PC-3 (cell line): ENCODE measurements around the gene TM4SF4. TPM values are rescaled to one million over a fixed set of nuclear protein-coding genes. Genes with fewer than 3 reads are reported as not detected.
A peak's percentile ranks its signal among the peaks of the same experiment; 100 is the strongest.

Experiments
- ATAC-seq: fragments of 200-7000 bp; cut with Tn5 transposase; 2 replicates; pipeline ENCODE4 v1.9.1; 2020; ENCODE audit warnings: mild to moderate bottlenecking, moderate library complexity
- BruUV-seq: library from RNA; stranded (reverse); fragments of 400-500 nt; replicated peaks from 2 replicates; lab custom pipeline; 2021; lab: Mats Ljungman, UMichigan
- CTCF ChIA-PET: fragments of 300-600 bp; sonication (Branson Sonifier 250); formaldehyde crosslinking; loops from one replicate; lab custom pipeline; 2022; ENCODE audit warnings: antibody characterized with exemption; lab: Charles Lee
- POLR2A ChIA-PET: fragments of 300-600 bp; sonication (Branson Sonifier 250); formaldehyde crosslinking; loops from one replicate; lab custom pipeline; 2022; ENCODE audit warnings: antibody characterized with exemption; ENCODE audit not compliant: unreplicated experiment; lab: Charles Lee
- DNase-seq: peaks from one replicate; pipeline ENCODE4 v3.0.0-alpha.2; 2015
- H2AFZ ChIP-seq: fragments of 300-600 bp; sonication (generic); 2 replicates; pipeline ENCODE4 v1.6.0; 2016; ENCODE audit warnings: antibody characterized with exemption, low read length
- H3F3A ChIP-seq: fragments of 300-600 bp; sonication (generic); one replicate; pipeline ENCODE4 v1.6.0; 2017; ENCODE audit warnings: antibody characterized with exemption, low read length, control low read depth, mild to moderate bottlenecking; ENCODE audit not compliant: unreplicated experiment
- H3K27ac ChIP-seq: fragments of 300-600 bp; sonication (generic); 2 replicates; pipeline ENCODE4 v1.5.1; 2016; ENCODE audit warnings: mild to moderate bottlenecking, low read length
- H3K27me3 ChIP-seq: fragments of 300-600 bp; sonication (generic); 2 replicates; pipeline ENCODE4 v1.6.1; 2016; ENCODE audit warnings: low read length, mixed read lengths
- H3K36me3 ChIP-seq: fragments of 300-600 bp; sonication (generic); 2 replicates; pipeline ENCODE4 v1.6.1; 2016; ENCODE audit warnings: low read depth, mixed run types, low read length, mixed read lengths
- H3K4me1 ChIP-seq: fragments of 300-600 bp; sonication (generic); 2 replicates; pipeline ENCODE4 v1.5.1; 2016; ENCODE audit warnings: low read length; ENCODE audit not compliant: insufficient read depth
- H3K4me2 ChIP-seq: fragments of 300-600 bp; sonication (generic); 2 replicates; pipeline ENCODE4 v1.6.0; 2016; ENCODE audit warnings: low read length
- H3K4me3 ChIP-seq: fragments of 300-600 bp; sonication (generic); 2 replicates; pipeline ENCODE4 v1.5.1; 2016; ENCODE audit warnings: mild to moderate bottlenecking, low read length, mixed read lengths
- H3K79me2 ChIP-seq: fragments of 300-600 bp; sonication (generic); 2 replicates; pipeline ENCODE4 v1.6.1; 2017; ENCODE audit warnings: low read length, mixed read lengths
- H3K9ac ChIP-seq: fragments of 300-600 bp; sonication (generic); 2 replicates; pipeline ENCODE4 v1.6.0; 2016; ENCODE audit warnings: mild to moderate bottlenecking, low read length
- H3K9me2 ChIP-seq: fragments of 300-600 bp; sonication (generic); replicated peaks from 2 replicates; pipeline ENCODE4 v1.6.1; 2016; ENCODE audit warnings: mixed run types, low read length, mixed read lengths
- H3K9me3 ChIP-seq: fragments of 300-600 bp; sonication (generic); 2 replicates; pipeline ENCODE4 v1.6.1; 2016; ENCODE audit warnings: low read length, mixed read lengths
- H4K20me1 ChIP-seq: fragments of 300-600 bp; sonication (generic); 2 replicates; pipeline ENCODE4 v1.6.1; 2016; ENCODE audit warnings: low read length, mixed read lengths
- CTCF ChIP-seq: fragments of 300-600 bp; sonication (generic); conservative IDR thresholded peaks from 2 replicates; pipeline ENCODE4 v1.5.1; 2017; ENCODE audit warnings: antibody characterized with exemption, low read depth, mild to moderate bottlenecking, low read length
- EZH2 ChIP-seq: fragments of 300-600 bp; sonication (generic); IDR thresholded peaks from one replicate; pipeline ENCODE4 v1.6.1; 2017; ENCODE audit warnings: antibody characterized with exemption, mild to moderate bottlenecking, low read length; ENCODE audit not compliant: unreplicated experiment
- EZH2phosphoT487 ChIP-seq: fragments of 300-600 bp; sonication (generic); IDR thresholded peaks from 2 replicates; pipeline ENCODE4 v1.6.1; 2018; ENCODE audit warnings: mild to moderate bottlenecking, antibody characterized with exemption, low read length, borderline replicate concordance
- intact Hi-C: fragments of 100-400 bp; cut with micrococcal nuclease; formaldehyde crosslinking; loops from 2 replicates; pipeline ENCODE4 v1.9.0; 2023
- total RNA-seq: library from RNA; depleted of rRNA; stranded (reverse); fragments of >200 nt; gene quantifications from 2 replicates; pipeline ENCODE4 v1.2.3, GENCODE V29; 2014

TM4SF4 gene
- total RNA-seq, 1 experiment from 2014 or later, result 0.40 TPM

GRCh38 chr3:149538371-149538770 lies 63.9 kb downstream of the TM4SF4 start:
- H3K27ac ChIP-seq, result no peak overlapping the region
- H3K79me2 ChIP-seq, result peaks cover 59% of the 10 kb centered on the region
- no peak for TF ChIP-seq EZH2phosphoT487
- no peak for TF ChIP-seq CTCF
- TF ChIP-seq EZH2, result no peak

GRCh38 chr3:149541091-149541491 lies 66.6 kb downstream of the TM4SF4 start:
- Histone ChIP-seq H3K36me3 (peaks cover 38% of the 10 kb centered on the region), H3K4me2 (no peak overlapping the region), H3F3A (no peaks in the 10 kb centered on the region), H2AFZ (no peak overlapping the region), H3K9ac (no peak overlapping the region; the same call in 1 of the 2 replicates), H4K20me1 (no peaks in the 10 kb centered on the region), H3K27ac (peak overlapping the region; percentile 18), H3K27me3 (no peaks in the 10 kb centered on the region), H3K9me2 (no peaks in the 10 kb centered on the region), H3K9me3 (no peaks in the 10 kb centered on the region), H3K79me2 (peaks cover 61% of the 10 kb centered on the region), H3K4me3 (no peak overlapping the region), H3K4me1 (peaks cover 15% of the 10 kb centered on the region)
- ATAC-seq (peak; percentile 54), DNase-seq (no peak)
- POLR2A ChIA-PET, result no interaction called here
- TF ChIP-seq CTCF (no peak; the same call in 1 of the 2 replicates), EZH2phosphoT487 (no peak), EZH2 (no peak)
- intact Hi-C loops, result loop anchor here (1.0 kb wide), 1 partner anchor 12 kb away; no protein-coding TSS in a partner anchor
- CTCF ChIA-PET, result no interaction called here
- no TSS peak for BruUV-seq

More at GRCh38 chr3:149538371-149538770, 63.9 kb downstream of the TM4SF4 start:
- H4K20me1 ChIP-seq, result no peaks in the 10 kb centered on the region
- H3K9me3 ChIP-seq, result no peaks in the 10 kb centered on the region
- peaks cover 15% of the 10 kb centered on the region for H3K4me1 ChIP-seq
- H2AFZ ChIP-seq, result no peak overlapping the region
- no peaks in the 10 kb centered on the region for H3F3A ChIP-seq
- H3K9me2 ChIP-seq, result no peaks in the 10 kb centered on the region
- CTCF ChIA-PET, result no interaction called here
- H3K4me3 ChIP-seq, result no peak overlapping the region
- no peak overlapping the region for H3K4me2 ChIP-seq
- DNase-seq (no peak), ATAC-seq (no peak)
- H3K36me3 ChIP-seq, result peaks cover 41% of the 10 kb centered on the region
- POLR2A ChIA-PET, result interaction anchor here (0.6 kb wide), 1 partner anchor 44 kb away, joined by 3 read pairs; no protein-coding TSS in a partner anchor
- no TSS peak for BruUV-seq
- H3K9ac ChIP-seq, result no peak overlapping the region
- H3K27me3 ChIP-seq, result no peaks in the 10 kb centered on the region
- intact Hi-C loops, result no loop called here

GRCh38 chr3:149542375-149543312 lies 68.1 kb downstream of the TM4SF4 start:
- H3K4me3 ChIP-seq, result no peak overlapping the region
- H3K9ac ChIP-seq, result no peak overlapping the region
- peaks cover 65% of the 10 kb centered on the region for H3K79me2 ChIP-seq

More at GRCh38 chr3:149542375-149543312, 68.1 kb downstream of the TM4SF4 start:
- H3K4me2 ChIP-seq, result no peak overlapping the region
- no peaks in the 10 kb centered on the region for H3K27me3 ChIP-seq
- TF ChIP-seq CTCF (no peak), EZH2phosphoT487 (no peak), EZH2 (no peak)
- H3K4me1 ChIP-seq, result peaks cover 19% of the 10 kb centered on the region
- ATAC-seq (no peak), DNase-seq (no peak)
- intact Hi-C loops, result no loop called here
- peaks cover 46% of the 10 kb centered on the region for H3K36me3 ChIP-seq
- no peaks in the 10 kb centered on the region for H3K9me3 ChIP-seq
- H3K27ac ChIP-seq, result no peak overlapping the region
- POLR2A ChIA-PET, result no interaction called here
- no peaks in the 10 kb centered on the region for H4K20me1 ChIP-seq
- H2AFZ ChIP-seq, result no peak overlapping the region
- no peaks in the 10 kb centered on the region for H3K9me2 ChIP-seq
- H3F3A ChIP-seq, result no peaks in the 10 kb centered on the region
- CTCF ChIA-PET, result no interaction called here
- no TSS peak for BruUV-seq
